Measurements from ENCODE around the gene SGMS1.

Gene SGMS1

GRCh38 chr10:50384898-50385297 lies 238.9 kb downstream of the SGMS1 start:
- no peak overlapping the region for H3K4me3 ChIP-seq (ENCODE audit: low read depth, low read length)
- no peak for DNase-seq (ENCODE audit: low read depth)
- no peak for TF ChIP-seq CTCF (conservative IDR thresholded peaks at IDR 0.05; ENCODE audit: low read depth, low read length)

- no peak for DNase-seq (ENCODE audit: low read depth)
- no peak overlapping the region for H3K4me3 ChIP-seq (ENCODE audit: low read depth, low read length)
- no peak for TF ChIP-seq CTCF (conservative IDR thresholded peaks at IDR 0.05; ENCODE audit: low read depth, low read length)
Measured at GRCh38 chr10:50384238-50384637, 239.5 kb downstream of the SGMS1 start.

- TF ChIP-seq CTCF (conservative IDR thresholded peaks at IDR 0.05; ENCODE audit: low read depth, low read length), result no peak
- H3K4me3 ChIP-seq (ENCODE audit: low read depth, low read length), result no peak overlapping the region
- no peak for DNase-seq (ENCODE audit: low read depth)
Measured at GRCh38 chr10:50382576-50383023, 241.2 kb downstream of the SGMS1 start.

- TF ChIP-seq CTCF (conservative IDR thresholded peaks at IDR 0.05; ENCODE audit: low read depth, low read length), result no peak
- H3K4me3 ChIP-seq (ENCODE audit: low read depth, low read length), result no peak overlapping the region
- no peak for DNase-seq (ENCODE audit: low read depth)
Measured at GRCh38 chr10:50381642-50382041, 242.1 kb downstream of the SGMS1 start.

- no peak for TF ChIP-seq CTCF (conservative IDR thresholded peaks at IDR 0.05; ENCODE audit: low read depth, low read length)
- no peak for DNase-seq (ENCODE audit: low read depth)
- no peak overlapping the region for H3K4me3 ChIP-seq (ENCODE audit: low read depth, low read length)
Measured at GRCh38 chr10:50379616-50380015, 244.1 kb downstream of the SGMS1 start.

- no peak for DNase-seq (ENCODE audit: low read depth)
- TF ChIP-seq CTCF (conservative IDR thresholded peaks at IDR 0.05; ENCODE audit: low read depth, low read length), result no peak
- no peak overlapping the region for H3K4me3 ChIP-seq (ENCODE audit: low read depth, low read length)
Measured at GRCh38 chr10:50375745-50376144, 248.0 kb downstream of the SGMS1 start.

- DNase-seq (ENCODE audit: low read depth), result no peak
Measured at GRCh38 chr10:50375051-50375452, 248.7 kb downstream of the SGMS1 start.

More at GRCh38 chr10:50375051-50375452, 248.7 kb downstream of the SGMS1 start:
- TF ChIP-seq CTCF (conservative IDR thresholded peaks at IDR 0.05; ENCODE audit: low read depth, low read length), result no peak
- H3K4me3 ChIP-seq (ENCODE audit: low read depth, low read length), result no peak overlapping the region
